COLO668 (cell line): Measurements from ENCODE around the gene RNF149.

Source experiments
- DNase-seq: peaks from one replicate; lab custom pipeline; 2025; ENCODE audit not compliant: unreplicated experiment; lab: John Stamatoyannopoulos, UW

The RNF149 gene

GRCh38 chr2:101299604-101300003 is 8.9 kb downstream of the RNF149 start:
- DNase-seq, result no peak

DNA sequence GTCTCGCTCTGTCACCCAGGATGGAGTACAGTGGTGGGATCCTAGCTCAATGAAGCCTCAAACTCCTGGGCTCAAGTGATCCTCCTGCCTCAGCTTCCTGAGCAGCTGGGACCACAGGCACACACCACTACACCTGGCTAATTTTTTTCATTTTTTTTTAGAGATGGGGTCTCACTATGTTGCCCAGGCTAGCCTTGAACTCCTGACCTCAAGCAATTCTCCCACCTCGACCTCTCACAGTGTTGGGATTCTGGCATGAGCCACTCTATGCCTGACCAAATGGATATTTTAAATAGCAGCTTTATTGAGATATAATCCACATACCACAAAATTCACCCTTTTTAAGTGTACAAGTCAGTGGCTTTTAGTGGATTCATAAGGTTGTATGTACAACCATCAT is 11.1 kb downstream of the RNF149 start:
- no peak for DNase-seq

GRCh38 chr2:101296371-101296770 is 12.1 kb downstream of the RNF149 start:
- DNase-seq, result no peak

DNA sequence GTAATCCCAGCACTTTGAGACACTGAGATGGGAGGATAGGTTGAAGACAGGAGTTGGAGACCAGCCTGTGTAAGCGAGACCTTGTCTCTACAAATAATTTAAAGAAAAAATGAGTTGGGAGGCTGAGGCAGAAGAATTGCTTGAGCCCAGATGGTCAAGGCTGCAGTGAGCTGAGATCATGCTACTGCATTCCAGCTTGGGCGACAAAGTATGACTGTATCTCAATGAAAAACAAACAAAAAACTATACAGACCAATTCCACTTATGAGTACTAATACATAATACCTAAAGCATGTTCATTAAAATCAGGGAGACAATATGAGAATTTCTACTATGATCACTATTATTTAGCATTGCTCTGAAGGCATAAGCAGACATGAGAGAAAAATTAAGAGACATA is 12.6 kb downstream of the RNF149 start:
- DNase-seq, result no peak

- no peak for DNase-seq
Measured at GRCh38 chr2:101294861-101295260, 13.6 kb downstream of the RNF149 start.

GRCh38 chr2:101293544-101293943 is 15.0 kb downstream of the RNF149 start:
- no peak for DNase-seq

DNA sequence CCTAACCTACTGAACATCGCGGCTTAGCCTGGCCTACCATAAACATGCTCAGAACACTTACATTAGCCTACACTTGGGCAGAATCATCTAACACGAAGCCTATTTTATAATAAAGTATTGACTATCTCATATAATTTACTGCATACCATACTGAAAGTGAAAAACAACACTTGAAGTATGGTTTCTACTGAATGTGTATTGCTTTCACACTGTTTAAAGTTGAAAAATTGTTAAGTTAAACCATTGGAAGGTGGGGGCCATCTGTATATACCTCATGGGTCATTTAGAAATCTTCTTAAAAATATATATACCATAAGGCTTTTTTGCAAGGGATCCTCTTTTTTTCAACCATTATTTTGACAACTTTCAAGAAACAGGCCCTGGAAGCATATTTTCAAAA is 16.5 kb downstream of the RNF149 start:
- no peak for DNase-seq

DNA sequence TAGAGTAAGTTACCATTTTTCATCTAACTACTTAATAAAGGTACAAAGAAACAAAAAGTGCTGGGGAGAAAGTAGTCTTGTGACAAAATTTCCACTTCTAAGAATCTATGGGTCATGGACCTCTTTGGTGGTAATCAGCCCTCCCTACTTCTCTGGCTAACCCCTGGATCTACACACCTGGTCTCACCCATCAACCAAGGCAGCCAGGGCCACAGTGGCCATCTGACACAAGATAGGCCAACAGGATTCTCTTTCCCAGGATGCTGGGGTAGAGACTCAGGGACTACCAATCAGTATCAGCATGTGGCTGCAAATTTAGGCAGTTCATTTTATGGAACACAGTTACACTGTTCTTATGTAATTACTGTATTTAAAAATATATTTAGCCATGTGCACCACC is 17.8 kb downstream of the RNF149 start:
- no peak for DNase-seq

DNA sequence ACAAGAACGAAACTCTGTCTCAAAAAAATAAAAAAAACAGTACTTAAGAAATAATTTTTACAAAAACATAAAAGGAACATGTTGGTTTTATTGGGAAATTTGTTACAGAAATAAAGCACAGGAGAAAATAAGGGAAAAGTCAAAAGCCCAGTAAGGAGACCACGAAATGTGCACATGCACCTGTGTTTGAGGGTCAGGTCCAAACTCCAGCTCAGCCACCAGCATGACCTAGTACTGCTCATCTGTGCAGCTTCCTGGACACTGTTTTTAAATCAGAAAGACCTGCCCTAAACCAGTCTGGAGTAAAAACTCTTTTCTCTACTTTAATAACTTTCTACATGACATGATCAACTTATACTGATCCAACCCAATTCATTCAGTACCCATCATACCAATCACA is 21.2 kb downstream of the RNF149 start:
- no peak for DNase-seq

DNA sequence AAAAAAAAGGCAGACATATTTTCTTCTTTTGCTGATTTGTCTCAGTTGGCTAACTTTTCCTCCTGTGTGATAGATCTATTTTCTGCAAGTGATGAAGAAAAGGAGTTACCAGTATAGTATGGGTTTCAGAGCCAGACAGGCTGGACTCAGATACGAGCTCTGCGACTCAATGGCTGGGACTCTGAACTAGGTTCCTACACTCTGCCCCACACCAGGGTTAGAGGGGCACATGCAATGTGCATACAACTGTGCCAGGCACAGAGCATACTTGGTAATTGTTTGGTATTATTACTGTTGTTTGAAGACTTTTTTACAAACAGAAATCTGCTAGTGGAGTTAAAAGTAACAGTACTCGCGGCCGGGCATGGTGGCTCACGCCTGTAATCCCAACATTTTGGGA is 21.8 kb downstream of the RNF149 start:
- no peak for DNase-seq

GRCh38 chr2:101282980-101283379 is 25.5 kb downstream of the RNF149 start:
- DNase-seq, result no peak

DNA sequence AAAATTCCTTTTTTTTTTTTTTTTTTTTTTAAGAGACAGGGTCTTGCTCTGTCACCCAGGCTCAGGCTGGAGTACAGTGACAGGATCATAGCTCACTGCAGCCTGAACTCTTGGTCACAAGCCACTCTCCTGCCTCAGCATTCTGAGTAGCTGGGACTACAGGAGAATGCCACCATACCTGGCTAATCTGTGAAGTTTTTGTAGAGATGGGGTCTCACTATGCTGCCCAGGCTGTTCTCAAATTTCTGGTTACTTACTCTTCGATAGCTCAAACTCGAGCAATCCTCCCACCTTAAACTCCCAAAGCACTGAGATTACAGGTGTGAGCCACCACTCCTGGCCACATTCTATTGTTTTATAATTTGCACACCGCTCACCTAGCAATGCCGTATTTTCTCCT is 27.0 kb downstream of the RNF149 start:
- no peak for DNase-seq

- DNase-seq, result no peak
Measured at GRCh38 chr2:101278925-101279324, 29.6 kb downstream of the RNF149 start.

- DNase-seq, result no peak
Measured at GRCh38 chr2:101277111-101277510, 31.4 kb downstream of the RNF149 start.

DNA sequence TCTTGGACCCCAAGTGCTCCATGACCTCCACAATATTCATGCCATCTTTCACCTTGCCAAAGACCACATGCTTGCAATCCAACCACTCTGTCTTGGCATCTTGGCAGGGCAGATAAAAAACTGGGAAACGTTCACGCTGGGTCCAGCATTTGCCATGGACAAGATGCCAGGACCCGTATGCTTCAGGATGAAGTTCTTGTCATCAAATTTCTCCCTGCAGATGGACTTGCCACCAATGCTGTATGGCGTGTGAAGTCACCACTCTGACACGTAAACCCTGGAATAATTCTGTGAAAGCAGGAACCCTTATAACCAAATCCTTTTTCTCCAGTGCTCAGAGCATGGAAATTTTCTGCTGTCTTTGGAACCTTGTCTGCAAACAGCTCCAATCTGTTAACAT is 34.4 kb downstream of the RNF149 start:
- DNase-seq, result no peak

- DNase-seq, result no peak
Measured at GRCh38 chr2:101273056-101273455, 35.4 kb downstream of the RNF149 start.

DNA sequence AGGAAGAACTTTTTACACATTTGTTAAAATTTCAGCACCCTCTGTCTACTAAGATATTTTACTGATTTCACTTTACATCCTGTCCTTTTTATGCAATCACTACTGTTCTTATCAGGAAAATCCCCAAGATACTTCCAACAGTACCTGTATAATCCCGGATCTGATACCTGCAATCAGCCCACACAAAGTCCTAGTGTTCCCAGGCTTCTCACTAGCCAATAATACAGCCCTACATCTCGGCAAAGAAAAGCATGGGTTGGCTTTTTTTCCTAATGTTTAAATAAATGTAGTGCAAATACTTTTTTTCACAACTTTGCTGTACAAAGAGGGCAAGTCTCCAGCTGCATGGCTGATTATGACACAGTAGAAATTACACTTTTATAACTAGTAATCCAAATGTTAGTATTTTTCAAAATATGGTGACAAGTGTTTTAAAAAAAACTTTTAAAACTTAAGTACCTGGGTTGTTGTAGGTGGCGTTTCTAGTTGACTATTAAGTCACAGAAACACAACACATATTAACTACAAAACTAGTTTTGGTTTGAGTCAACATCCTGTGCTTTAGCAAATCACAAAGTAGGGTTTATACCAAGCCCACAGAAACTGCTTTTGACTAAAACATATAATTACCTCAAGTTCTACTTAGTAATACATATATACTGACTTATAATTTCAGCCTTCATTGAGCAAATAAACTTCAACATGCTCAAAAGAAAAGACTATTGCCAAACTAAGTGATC is 36.3 kb downstream of the RNF149 start:
- no peak for DNase-seq

- no peak for DNase-seq
Measured at GRCh38 chr2:101270700-101271259, 37.7 kb downstream of the RNF149 start.

DNA sequence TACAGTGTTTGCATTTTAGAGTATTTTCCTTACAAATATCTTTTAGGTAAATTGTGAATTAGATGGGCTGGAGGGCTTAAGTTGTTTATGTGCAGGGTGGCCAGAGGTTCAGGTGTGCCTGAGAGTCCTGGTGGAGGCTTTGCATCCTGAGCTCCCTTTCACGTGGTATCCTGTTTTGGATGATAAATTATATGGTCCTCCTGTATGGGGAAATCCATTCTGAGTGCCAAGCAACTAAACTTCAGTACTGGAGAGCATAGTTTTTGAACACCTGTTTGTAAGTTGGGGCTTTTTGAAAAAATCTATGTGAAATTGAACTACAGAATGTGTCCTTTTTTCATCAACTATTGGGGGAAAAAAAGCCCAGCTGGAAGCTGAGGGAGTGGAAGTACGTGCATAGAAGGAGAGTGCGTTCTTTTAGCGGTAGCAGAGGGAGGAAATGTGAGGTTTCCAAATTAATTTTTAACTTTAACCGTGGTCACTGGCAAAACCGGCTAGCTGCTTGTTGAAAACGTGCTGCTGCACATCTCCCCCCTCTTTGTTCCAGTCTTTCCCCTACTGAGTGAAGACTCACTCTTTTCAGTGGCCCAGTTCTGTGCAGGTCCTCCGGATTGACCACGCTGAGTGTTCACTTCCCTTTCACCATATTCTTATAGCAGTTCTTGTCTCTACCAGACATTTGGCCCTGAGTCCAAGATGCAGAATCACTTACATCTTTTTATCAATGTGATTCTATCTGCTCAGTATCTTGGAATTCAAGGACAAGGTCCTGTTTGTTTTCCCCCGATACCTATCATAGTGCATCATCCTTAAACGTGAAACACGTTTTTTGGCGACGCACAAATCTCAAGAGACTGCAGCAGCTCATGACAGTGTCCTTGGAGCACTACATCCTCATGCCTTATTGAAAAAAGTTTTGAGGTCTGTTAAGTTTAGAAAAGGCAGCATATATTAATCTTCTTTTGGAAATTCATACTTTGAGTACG is 40.5 kb downstream of the RNF149 start:
- DNase-seq, result no peak

- no peak for DNase-seq
Measured at GRCh38 chr2:101265893-101266499, 42.5 kb downstream of the RNF149 start.

DNA sequence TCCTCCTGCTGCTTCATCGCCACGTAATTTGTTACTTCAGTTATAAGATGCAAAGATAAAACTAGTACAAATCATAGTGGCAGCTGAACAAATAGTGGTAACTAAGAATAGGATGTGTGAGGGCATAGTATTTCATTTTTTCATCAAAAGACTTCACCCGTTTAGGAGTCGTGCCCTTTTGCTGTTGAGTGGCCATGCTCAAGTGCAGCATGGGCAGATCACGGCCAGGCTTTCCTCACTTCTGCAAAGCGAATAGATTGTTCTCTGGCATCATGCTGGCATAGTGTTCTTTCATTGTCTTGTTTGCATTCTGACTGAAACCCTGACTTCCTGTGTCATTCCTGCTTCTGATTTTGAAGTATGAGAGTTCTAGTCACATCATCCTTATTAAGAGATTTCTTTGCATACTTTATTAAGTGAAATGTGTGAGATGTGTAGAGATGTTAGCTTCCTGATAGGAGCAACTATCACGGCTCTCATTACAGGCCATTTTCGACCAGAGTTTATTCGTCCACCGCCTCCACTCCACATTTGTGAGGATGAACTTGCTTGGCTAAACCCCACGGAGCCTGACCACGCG is 44.1 kb downstream of the RNF149 start:
- DNase-seq, result no peak
